NCI-H1694 treated with DMSO at 0.1 percent for 48 hours (cell line): ENCODE results near the gene CNPY4.

ENCODE experiments used
- DNase-seq: peaks from one replicate; lab custom pipeline; 2025; lab: John Stamatoyannopoulos, UW

Gene CNPY4, protein sequence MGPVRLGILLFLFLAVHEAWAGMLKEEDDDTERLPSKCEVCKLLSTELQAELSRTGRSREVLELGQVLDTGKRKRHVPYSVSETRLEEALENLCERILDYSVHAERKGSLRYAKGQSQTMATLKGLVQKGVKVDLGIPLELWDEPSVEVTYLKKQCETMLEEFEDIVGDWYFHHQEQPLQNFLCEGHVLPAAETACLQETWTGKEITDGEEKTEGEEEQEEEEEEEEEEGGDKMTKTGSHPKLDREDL

DNA sequence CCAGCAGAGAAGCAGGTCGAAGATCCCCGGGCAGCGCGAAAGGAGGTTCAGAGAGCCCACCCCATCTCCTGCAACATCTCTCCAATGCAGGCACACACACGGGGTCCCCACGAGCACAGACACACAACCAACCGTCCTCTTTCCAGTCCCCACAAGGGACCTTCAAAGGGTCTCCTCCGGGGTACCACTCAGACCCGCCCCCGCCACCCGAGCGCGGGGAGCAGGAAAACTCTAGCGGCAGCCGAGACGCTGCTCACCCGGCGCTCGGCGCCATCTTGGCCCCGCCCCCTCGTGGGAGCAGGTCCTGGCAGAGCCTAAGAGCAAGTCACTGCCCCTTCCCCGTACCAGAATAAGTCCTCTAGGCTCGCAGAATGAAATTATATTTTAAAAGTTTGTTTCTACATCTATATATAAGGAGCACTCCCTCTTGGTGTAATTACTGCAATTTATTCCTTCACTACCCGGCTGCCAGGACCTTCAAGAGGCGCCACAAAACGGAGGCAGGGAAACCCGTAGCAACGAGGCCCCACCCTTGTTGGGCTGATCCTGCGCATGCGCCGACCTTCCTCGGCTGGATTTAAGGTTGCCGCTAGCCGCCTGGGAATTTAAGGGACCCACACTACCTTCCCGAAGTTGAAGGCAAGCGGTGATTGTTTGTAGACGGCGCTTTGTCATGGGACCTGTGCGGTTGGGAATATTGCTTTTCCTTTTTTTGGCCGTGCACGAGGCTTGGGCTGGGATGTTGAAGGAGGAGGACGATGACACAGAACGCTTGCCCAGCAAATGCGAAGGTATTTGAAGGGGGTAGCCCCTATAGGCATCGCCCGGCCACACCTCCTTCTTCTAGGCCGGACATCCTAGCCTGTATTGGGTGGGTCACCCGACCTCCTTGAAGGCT is at the start of gene CNPY4, which contains the start of gene TAF6:
TSS of gene CNPY4 (plus strand) at position 563 of the 898 bp plus-strand sequence. CDS start at position 674, 111 bp downstream.
TSS of gene TAF6 (minus strand) at position 287 of the 898 bp plus-strand sequence. CDS start 5,149 bp downstream, outside the sequence.
- peak; percentile 95 for DNase-seq

- DNase-seq = no peak
Observed at GRCh38 chr7:100069991-100070390, 49.4 kb upstream of the CNPY4 start.

- no peak for DNase-seq
Observed at GRCh38 chr7:100071018-100071723, 48.3 kb upstream of the CNPY4 start.

DNA sequence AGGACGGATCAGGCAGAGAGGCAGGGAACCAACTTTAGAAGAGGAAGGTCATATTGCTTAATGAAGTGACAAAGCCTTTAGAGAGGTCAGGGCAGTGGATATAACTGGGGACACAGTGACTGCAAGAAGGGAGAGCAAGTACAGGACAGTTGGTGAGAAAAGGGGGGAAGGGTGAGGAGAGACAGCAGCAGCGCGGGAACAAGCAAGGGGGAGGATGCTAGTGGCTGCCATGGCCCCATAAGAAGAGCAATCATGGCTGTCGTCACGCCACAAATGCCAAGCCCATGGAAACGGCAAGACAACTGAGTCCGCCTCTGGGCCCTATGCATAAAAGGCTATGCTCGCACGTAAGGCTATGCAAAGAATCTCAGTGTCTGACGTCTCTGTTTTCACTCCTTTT is 47.0 kb upstream of the CNPY4 start:
- DNase-seq = no peak

GRCh38 chr7:100074841-100075240 is 44.6 kb upstream of the CNPY4 start:
- DNase-seq = no peak

- DNase-seq = no peak
Observed at GRCh38 chr7:100075418-100075817, 44.0 kb upstream of the CNPY4 start.

DNA sequence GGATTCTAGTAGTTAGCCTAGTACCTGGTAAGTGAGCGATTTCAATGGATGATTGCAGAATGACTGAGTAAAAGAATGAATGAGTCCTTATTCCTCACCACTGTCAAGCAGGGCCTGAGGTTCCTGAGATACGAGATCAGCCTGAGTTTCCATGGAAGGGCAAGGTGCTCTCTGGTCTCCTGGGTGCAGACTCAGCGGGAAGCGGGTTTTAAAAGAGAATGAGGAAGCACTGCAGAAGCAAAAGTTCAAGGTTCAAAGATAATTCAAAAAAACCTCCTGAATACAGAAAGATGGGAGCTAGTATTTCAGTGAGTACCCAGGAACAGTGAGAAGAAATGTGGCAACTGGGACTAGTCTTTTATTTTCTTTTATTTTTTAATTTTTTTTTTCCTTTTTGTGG is 42.2 kb upstream of the CNPY4 start:
- no peak for DNase-seq

DNA sequence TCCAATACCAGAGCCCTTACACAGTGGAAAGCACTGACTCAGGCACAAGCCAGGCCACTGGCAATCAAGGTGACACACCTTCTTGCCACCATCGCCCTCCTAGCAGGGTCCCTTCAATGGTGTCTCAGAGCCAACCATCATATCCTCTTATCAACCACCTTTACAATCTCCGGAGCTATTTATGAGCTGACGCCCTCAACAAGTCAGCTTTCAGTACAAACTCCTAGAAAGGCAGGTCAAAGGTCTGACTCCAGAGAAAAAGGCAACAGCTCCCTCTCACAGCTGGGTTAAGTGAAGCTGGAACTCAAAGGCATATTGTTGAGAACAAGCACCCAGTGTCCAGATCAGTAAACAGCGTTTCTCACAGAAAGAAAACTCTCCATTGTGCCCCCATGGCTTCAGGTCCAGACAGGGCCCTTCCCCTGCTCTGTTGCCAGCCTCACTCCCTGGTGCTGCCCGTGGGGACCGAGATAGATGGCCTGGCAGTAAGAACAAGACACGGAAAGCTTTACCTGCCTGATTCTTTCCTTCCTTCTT is 40.3 kb upstream of the CNPY4 start:
- no peak for DNase-seq

- DNase-seq = no peak
Observed at GRCh38 chr7:100080907-100081534, 38.4 kb upstream of the CNPY4 start.

DNA sequence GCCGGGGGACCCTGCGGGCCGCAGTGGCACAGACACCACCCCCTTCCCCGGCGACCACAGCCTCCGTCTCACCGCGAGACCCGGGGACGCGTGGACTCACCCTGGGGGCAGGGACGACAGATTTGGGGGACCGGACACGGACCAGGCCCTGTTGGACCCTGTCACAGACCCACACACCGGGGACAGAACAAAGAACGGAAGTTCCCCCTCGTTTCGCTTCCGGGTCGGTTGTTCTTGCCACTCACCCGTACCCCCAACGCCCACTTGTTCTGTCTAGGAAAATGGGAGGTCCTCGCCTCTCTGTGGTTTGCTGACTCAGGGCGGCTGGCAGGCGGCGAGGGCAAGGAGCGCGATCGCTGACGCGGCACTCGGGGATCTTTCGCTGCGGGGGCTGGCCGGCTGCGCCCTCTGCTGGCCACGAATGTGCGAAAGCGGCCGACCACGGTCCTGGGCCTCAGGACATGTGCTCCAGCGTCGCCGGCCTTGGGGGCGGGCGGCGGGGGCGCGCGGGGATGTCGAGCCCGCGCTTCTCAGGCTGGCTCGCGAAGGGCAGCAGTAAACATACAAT is 37.8 kb upstream of the CNPY4 start, which contains the start of gene ZNF3:
TSS of gene ZNF3 (minus strand) at position 189 of the 568 bp plus-strand sequence. CDS start 4,366 bp downstream, outside the sequence.
- DNase-seq = peak; percentile 96

- DNase-seq = no peak
Observed at GRCh38 chr7:100082978-100083377, 36.5 kb upstream of the CNPY4 start.

DNA sequence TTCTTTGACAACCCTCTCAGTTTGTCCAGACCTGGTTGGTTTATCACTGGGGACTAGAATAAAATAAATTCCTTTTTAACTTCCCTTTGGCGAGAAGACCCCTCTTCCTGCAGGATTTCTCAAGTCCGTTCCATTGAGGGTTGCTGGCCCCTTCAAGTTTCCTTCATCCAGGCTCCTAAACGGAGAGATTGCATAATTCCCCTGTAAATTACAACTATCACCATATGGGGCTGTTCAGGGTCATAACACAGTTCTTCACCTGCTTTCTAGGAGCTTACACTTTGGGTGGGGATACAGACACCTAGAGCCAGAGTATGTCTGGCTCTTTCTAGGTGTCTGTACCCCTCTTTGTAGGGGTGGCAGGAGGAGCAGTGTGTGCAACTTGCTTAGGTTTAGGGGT is 33.9 kb upstream of the CNPY4 start:
- DNase-seq = no peak

DNA sequence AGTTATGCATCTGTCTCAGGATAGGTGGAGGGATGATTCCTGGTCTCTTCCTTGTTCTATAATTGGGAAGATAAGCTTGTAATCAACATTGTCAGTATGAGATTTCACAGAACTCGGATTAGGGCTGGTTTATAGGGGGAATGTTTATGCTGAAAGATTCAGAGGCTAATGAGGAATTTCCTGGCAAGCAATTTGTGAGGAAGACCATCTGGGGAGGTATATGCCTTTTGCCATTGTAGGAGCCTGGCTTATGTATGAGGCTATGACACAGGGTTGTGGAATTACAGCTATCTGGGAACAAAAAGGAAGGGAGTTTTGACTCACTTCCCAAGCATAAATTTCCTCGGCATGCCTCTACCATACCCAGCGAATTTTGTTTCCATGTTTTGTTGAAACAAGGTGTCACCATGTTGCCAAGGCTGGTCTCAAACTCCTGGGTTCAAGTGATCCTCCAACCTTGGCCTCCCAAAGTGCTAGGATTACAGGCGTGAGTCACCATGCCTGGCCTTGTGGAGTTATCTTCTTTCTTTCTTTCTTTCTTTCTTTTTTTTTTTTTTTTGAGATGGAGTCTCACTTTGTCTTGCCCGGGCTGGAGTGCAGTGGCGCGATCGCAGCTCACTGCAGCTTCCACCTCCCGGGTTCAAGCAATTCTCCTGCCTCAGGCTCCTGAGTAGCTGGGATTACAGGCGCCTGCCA is 32.2 kb upstream of the CNPY4 start:
- DNase-seq = no peak

DNA sequence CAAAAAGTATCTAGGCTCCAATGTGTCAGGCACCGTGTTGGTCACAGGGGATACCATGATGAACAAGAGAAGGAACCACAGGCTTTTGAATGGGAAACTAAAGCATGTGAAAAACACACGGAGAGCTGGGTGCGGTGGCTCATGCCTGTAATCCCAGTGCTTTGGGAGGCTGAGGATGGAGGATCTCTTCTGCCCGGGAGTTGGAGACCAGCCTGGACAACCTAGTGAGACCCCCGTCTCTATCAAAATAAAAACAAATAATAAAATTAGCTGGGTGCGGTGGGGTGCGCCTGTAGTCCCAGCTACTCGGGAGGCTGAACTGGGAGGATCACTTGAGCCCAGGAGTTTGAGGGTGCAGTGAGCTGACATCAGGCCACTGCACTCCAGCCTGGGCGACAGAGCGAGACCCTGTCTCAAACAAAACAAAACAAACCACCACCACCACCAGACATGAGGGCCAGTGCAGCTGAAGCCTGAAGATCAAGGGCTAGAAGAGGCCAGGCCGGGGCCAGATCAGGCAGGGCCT is 31.3 kb upstream of the CNPY4 start:
- no peak for DNase-seq

DNA sequence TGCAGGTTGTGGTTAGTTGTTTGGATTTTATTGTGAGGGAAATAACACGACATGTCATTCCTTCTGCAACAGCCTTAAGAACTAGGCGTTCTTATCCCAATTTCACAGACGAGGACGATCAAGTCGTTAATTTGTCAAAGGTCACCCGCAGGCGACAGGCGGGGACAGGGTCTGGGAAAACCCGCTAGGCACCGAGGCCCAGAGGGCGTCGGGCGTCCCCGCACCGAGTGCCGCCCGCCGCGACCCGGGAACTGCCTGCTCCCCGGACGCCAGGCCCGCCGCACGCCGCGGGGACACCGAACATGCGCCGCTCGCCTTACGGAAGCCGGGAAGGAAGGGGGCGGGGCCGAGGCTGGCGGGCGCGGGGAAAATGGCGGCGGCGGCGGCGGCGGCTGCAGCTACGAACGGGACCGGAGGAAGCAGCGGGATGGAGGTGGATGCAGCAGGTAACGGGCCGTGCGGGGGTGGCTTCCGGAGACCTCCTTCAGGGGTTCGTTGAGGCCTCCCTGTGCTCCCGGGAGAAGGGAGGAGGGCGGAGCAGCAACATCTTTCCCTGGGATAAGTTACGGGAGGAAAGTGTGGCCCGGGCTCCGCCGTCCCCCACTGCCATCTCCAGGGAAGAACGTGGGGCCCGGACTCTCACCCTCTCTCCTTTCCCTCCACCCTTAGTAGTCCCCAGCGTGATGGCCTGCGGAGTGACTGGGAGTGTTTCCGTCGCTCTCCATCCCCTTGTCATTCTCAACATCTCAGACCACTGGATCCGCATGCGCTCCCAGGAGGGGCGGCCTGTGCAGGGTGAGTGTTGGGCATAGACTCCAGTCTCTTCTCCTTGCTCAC is 30.6 kb upstream of the CNPY4 start, which contains the start of gene COPS6:
TSS of gene COPS6 (plus strand) at position 349 of the 837 bp plus-strand sequence. CDS start at position 371, 22 bp downstream.
- peak; percentile 24 for DNase-seq

DNA sequence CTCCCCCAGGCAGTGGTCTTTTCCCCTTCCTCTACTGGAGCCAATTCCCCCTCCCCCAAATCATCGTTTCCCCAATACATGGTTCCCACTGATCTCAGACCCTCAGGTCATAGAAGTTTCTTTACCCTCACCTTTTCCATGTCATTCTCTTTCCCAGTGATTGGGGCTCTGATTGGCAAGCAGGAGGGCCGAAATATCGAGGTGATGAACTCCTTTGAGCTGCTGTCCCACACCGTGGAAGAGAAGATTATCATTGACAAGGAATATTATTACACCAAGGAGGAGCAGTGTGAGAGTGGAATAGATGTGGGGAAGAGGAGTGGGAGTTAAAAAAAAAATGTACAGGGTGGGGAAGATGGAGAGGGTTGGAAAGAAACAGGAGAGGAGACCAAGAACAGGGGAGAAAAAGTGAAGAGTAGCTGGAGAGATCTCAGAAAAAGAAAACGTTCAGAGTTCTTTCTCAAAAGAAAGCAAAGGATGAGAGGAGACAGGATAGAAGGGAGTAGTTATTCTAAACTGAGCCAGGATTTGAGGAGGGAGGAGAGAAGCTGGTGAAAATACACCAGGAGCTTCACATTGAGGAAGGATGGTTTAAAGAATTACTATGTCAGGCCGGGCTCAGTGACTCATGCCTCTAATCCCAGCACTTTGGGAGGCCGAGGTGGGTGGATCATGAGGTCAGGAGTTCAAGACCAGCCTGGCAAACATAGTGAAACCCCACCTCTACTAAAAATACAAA is 29.8 kb upstream of the CNPY4 start:
- no peak for DNase-seq

DNA sequence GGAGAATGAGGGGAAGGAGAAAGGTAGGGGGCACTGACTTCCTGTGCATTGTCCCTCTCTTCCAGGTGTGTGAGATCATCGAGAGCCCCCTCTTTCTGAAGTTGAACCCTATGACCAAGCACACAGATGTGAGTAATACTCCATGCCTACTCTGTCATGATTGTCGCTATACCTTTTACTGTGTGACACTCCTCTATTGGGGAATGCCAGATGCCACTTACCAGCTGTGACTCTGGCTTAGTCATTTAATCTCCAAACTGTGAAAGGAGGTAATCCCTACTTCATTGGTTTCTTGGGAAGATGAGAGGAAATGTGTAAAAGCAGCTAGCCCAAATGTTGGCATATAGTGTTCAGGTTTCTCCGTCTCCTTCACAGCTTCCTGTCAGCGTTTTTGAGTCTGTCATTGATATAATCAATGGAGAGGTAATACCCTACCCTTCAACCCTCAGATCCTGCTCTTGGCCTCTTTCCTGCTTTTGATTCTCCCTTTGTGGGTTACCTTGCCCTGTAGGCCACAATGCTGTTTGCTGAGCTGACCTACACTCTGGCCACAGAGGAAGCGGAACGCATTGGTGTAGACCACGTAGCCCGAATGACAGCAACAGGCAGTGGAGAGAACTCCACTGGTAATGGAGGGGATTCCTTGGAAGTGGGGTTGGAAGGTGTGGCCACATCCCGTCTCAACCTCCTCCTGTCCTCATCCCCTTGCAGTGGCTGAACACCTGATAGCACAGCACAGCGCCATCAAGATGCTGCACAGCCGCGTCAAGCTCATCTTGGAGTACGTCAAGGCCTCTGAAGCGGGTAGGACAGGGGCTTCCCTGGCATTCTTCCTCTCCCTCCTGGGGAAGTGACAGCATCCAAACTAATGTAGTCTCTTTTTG is 28.7 kb upstream of the CNPY4 start:
- DNase-seq = no peak
